Ishikawa (cell line): ENCODE results near the gene PCDH9.

Experiments
- CEBPB ChIP-seq: IDR thresholded peaks from 2 replicates; pipeline ENCODE4 v1.6.1; 2012
- CREB1 ChIP-seq: IDR thresholded peaks from 2 replicates; pipeline ENCODE4 v1.6.1; 2012; ENCODE audit warnings: low read depth
- EGR1 ChIP-seq: IDR thresholded peaks from 2 replicates; pipeline ENCODE4 v1.6.1; 2012
- EP300 ChIP-seq: IDR thresholded peaks from 2 replicates; pipeline ENCODE4 v1.6.1; 2012; ENCODE audit warnings: borderline replicate concordance
- FOXM1 ChIP-seq: IDR thresholded peaks from 2 replicates; pipeline ENCODE4 v1.6.1; 2012; ENCODE audit warnings: low read depth, borderline replicate concordance
- NFIC ChIP-seq: IDR thresholded peaks from 2 replicates; pipeline ENCODE4 v1.6.1; 2012
- RAD21 ChIP-seq: IDR thresholded peaks from 2 replicates; pipeline ENCODE4 v1.6.1; 2012; ENCODE audit warnings: low read depth
- TAF1 ChIP-seq: IDR thresholded peaks from 2 replicates; pipeline ENCODE4 v1.6.1; 2012; ENCODE audit warnings: low read depth, mild to moderate bottlenecking
- TCF12 ChIP-seq: IDR thresholded peaks from 2 replicates; pipeline ENCODE4 v1.6.1; 2012; ENCODE audit warnings: low read depth
- TEAD4 ChIP-seq: IDR thresholded peaks from 2 replicates; pipeline ENCODE4 v1.6.1; 2012
- YY1 ChIP-seq: IDR thresholded peaks from 2 replicates; pipeline ENCODE4 v1.6.1; 2012; ENCODE audit warnings: low read depth
- ZBTB7A ChIP-seq: IDR thresholded peaks from 2 replicates; pipeline ENCODE4 v1.6.1; 2012; ENCODE audit warnings: low read depth
- TF ChIP-seq, protein P1 (sequence below): IDR thresholded peaks from 2 replicates; pipeline ENCODE4 v1.6.1; 2012
- TF ChIP-seq, protein P2 (sequence below): IDR thresholded peaks from 2 replicates; pipeline ENCODE4 v1.6.1; 2012; ENCODE audit warnings: low read depth, mild to moderate bottlenecking
- TF ChIP-seq, protein P3 (sequence below): IDR thresholded peaks from 2 replicates; pipeline ENCODE4 v1.6.1; 2012

PCDH9 gene

DNA sequence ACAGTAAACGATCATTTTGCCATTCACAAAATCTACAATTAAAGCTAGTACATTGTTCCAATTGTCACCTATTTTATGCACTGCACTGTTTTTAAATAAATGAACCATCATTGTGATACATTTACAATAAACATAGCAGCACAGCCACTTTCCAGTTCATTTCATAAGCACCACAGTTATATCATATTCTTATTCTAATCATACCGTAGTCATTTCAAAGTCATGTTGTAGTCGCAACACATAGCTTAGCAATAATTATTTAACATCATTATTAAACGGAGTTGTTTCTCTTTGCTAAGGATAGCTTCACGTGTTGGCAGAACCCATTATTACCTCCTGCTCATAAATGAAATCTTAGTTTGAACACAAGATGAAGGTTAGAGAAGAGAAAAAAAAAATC is 2.2 kb upstream of the PCDH9 start:
- TF ChIP-seq CREB1 (no peak), TAF1 (no peak), EP300 (no peak), TCF12 (no peak), FOXM1 (no peak), CEBPB (no peak), EGR1 (no peak), YY1 (no peak), ZBTB7A (no peak)
- TF ChIP-seq, protein P1, sequence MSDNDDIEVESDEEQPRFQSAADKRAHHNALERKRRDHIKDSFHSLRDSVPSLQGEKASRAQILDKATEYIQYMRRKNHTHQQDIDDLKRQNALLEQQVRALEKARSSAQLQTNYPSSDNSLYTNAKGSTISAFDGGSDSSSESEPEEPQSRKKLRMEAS: no peak
- TF ChIP-seq, protein P2, sequence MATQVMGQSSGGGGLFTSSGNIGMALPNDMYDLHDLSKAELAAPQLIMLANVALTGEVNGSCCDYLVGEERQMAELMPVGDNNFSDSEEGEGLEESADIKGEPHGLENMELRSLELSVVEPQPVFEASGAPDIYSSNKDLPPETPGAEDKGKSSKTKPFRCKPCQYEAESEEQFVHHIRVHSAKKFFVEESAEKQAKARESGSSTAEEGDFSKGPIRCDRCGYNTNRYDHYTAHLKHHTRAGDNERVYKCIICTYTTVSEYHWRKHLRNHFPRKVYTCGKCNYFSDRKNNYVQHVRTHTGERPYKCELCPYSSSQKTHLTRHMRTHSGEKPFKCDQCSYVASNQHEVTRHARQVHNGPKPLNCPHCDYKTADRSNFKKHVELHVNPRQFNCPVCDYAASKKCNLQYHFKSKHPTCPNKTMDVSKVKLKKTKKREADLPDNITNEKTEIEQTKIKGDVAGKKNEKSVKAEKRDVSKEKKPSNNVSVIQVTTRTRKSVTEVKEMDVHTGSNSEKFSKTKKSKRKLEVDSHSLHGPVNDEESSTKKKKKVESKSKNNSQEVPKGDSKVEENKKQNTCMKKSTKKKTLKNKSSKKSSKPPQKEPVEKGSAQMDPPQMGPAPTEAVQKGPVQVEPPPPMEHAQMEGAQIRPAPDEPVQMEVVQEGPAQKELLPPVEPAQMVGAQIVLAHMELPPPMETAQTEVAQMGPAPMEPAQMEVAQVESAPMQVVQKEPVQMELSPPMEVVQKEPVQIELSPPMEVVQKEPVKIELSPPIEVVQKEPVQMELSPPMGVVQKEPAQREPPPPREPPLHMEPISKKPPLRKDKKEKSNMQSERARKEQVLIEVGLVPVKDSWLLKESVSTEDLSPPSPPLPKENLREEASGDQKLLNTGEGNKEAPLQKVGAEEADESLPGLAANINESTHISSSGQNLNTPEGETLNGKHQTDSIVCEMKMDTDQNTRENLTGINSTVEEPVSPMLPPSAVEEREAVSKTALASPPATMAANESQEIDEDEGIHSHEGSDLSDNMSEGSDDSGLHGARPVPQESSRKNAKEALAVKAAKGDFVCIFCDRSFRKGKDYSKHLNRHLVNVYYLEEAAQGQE: no peak
- TF ChIP-seq, protein P3, sequence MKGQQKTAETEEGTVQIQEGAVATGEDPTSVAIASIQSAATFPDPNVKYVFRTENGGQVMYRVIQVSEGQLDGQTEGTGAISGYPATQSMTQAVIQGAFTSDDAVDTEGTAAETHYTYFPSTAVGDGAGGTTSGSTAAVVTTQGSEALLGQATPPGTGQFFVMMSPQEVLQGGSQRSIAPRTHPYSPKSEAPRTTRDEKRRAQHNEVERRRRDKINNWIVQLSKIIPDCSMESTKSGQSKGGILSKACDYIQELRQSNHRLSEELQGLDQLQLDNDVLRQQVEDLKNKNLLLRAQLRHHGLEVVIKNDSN: no peak

DNA sequence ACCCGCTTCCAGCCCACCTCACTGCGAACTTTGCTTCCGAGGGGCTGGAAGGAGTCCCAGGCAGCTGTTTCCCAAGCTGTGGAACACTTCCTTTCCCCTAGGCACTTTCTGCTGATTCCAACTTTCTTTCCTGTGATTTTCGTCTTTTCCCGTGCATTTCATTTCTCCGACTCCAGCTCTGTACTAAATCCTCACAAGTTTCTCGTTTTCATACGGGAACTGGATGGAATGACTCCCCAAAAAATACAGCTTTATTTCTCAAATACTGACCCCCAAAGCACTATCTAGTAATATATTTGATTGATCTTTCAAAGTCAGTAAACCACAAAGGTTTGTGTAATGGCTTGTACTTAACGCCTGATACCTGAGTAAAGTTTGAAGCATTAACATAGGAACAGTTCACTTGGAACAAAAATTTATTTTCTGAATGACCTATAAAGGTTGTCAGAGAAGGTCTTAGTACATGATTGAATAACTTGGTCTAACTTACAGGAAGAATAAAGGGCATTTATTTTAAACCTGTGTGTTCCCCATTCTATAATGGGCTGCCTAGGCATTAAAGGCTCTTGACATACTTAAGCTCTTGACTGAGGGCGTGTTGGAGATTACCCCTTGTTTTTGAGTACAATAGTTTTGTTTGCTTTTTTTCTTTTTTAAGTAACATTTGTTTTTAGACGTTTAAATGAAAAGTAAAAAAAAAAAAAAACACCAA is 1.3 kb upstream of the PCDH9 start:
- TF ChIP-seq CEBPB (no peak), TEAD4 (no peak), TAF1 (no peak), CREB1 (no peak), TCF12 (no peak), EGR1 (no peak), FOXM1 (no peak), RAD21 (no peak), NFIC (no peak)

DNA sequence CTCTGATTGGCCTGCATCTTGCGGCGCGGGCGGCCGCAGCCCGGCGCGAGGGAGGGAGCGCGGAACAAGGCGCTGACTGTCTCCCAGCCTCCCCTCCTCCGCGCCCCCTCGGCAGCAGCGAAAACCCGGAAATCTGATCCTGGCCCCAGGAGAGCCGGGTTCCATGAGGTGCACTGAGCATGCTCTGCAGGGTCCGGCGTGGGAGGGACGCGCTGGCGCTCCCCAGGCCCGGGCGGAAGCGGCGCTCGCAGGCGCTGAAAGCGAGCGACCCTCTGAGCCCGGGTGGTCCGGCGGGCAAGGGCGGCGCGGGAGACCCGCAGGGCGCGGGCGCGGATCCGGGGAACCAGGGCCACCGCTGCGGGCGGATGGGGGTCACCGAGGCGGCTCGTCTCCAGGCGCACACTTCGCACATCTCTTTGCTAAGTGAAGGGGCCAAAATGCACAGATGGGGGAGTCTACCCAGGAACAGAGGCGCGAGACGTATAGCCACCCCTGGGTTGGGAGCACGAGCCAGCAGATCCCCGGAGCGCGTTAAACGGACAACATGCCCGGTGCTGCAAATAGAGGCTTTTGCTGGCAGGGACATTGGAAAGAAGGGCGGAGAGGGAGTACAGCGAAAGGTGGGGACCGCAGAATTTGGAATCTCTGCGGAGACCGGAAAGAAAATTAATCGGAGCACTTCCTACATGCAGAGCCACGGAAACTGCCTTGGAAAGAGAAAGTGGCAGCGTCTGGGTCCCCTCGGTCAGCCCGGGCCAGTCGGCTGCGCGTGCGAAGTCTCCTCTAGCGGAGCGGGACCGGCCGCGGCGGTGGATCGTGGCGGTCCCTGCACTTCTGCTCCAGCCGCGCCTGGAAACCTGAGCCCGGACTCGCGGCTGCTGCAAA is 510 bp upstream of the PCDH9 start:
- TF ChIP-seq EP300 (peak; percentile 66; the same call in 1 of the 2 replicates), CEBPB (no peak), CREB1 (peak; percentile 18; the same call in 1 of the 2 replicates), EGR1 (peak; percentile 85), NFIC (no peak), YY1 (peak; percentile 17; the same call in 1 of the 2 replicates), TEAD4 (0 out of 2 replicates have a peak, but pooled peaks have one; percentile 16), RAD21 (no peak), ZBTB7A (peak; percentile 50; the same call in 1 of the 2 replicates), TCF12 (peak; percentile 43), TAF1 (peak; percentile 85), FOXM1 (no peak)
- TF ChIP-seq, protein P2: no peak
- TF ChIP-seq, protein P3: no peak
- TF ChIP-seq, protein P1: peak; percentile 69

DNA sequence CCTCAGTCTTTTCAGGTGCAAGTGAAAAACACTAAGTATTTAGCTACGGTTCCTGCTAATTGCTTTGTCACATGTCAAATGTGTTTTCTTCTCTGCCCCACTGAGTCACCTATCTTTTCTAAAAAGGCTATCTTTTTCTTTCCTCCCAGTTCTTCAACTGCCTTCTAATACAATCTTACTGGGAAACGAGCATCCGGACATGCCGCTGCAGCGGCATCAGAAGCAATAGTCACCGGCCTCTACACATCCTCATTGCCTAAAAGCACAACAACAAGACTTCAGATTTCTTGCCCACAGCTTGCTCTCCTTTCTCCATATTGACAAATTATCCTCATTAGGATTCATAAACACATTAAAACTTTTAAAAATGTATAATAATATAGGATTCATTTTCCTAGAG is 1.2 kb downstream of the PCDH9 start:
- TF ChIP-seq ZBTB7A (no peak), EP300 (no peak), RAD21 (no peak), TEAD4 (no peak), FOXM1 (no peak), NFIC (no peak), EGR1 (no peak), YY1 (no peak), CEBPB (no peak), CREB1 (no peak), TAF1 (no peak), TCF12 (no peak)
- TF ChIP-seq, protein P3: no peak
- TF ChIP-seq, protein P1: no peak
- TF ChIP-seq, protein P2: no peak
